PFSK-1 (cell line): Measurements from ENCODE around the gene MBNL2.

Experiments
- POLR2AphosphoS5 ChIP-seq: IDR thresholded peaks from 2 replicates; pipeline ENCODE4 v1.6.1; 2012; ENCODE audit warnings: low read depth, mild to moderate bottlenecking, control low read depth, low read length, moderate library complexity
- REST ChIP-seq, 2 experiments: IDR thresholded peaks; 2 replicates each; pipeline versions ENCODE4 v1.6.1 to v1.8.0; 2011 to 2012; ENCODE audit warnings: low read depth in 2 of 2, low read length in 2 of 2, control low read depth in 1 of 2, inconsistent platforms in 1 of 2, mild to moderate bottlenecking in 1 of 2, moderate library complexity in 1 of 2; ENCODE audit not compliant: insufficient read depth in 1 of 2
- SIN3A ChIP-seq: IDR thresholded peaks from 2 replicates; pipeline ENCODE4 v1.6.1; 2012; ENCODE audit warnings: mild to moderate bottlenecking, low read length, moderate library complexity, borderline replicate concordance; ENCODE audit not compliant: insufficient read depth
- TAF1 ChIP-seq: IDR thresholded peaks from 2 replicates; pipeline ENCODE4 v1.6.1; 2012; ENCODE audit warnings: low read length, control low read depth, borderline replicate concordance; ENCODE audit not compliant: insufficient read depth

- no peak for TF ChIP-seq POLR2AphosphoS5
- no peak for TF ChIP-seq REST (IDR thresholded peaks at IDR 0.05; ENCODE audit: insufficient read depth in 1 of 2, low read depth in 2 of 2, low read length in 2 of 2)
- no peak for TF ChIP-seq TAF1
- no peak for TF ChIP-seq SIN3A
These were observed 214.7 kb downstream of the MBNL2 start for GRCh38 chr13:97436845-97437244.
